GM19324 (cell line): ENCODE data around the gene RAD23B.

ENCODE experiments used
- ATAC-seq: cut with Tn5 transposase; IDR thresholded peaks from one replicate; pipeline ENCODE4 v1.9.1; 2021; ENCODE audit warnings: mild to moderate bottlenecking, moderate library complexity; ENCODE audit not compliant: unreplicated experiment, low FRiP score

The RAD23B gene

GRCh38 chr9:107367727-107368502 lies 84.8 kb downstream of the RAD23B start:
- no peak for ATAC-seq

DNA sequence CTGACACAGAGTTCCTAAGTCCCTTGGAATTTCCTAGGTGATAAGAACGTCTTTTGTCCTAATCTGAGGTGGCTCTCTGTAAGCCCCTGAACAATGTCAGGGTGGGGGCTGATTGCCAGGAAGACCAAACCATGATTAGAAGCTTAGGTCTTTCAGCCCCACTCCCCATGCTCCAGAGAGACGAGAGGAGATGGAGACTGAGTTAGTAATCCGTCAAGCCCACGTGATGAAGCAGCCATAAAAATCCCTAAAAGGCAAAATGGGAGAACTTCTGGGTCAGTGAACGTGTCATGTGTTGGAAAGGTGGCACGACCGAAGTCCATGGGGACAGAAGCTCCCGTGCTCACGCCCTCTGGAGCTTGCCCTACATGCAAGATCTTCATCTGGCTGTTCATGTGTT lies 85.6 kb downstream of the RAD23B start:
- ATAC-seq: no peak

GRCh38 chr9:107373809-107374208 lies 90.7 kb downstream of the RAD23B start:
- no peak for ATAC-seq

- ATAC-seq: no peak
Observed at GRCh38 chr9:107375001-107375400, 91.9 kb downstream of the RAD23B start.

- ATAC-seq: no peak
Observed at GRCh38 chr9:107375651-107376369, 92.7 kb downstream of the RAD23B start.

DNA sequence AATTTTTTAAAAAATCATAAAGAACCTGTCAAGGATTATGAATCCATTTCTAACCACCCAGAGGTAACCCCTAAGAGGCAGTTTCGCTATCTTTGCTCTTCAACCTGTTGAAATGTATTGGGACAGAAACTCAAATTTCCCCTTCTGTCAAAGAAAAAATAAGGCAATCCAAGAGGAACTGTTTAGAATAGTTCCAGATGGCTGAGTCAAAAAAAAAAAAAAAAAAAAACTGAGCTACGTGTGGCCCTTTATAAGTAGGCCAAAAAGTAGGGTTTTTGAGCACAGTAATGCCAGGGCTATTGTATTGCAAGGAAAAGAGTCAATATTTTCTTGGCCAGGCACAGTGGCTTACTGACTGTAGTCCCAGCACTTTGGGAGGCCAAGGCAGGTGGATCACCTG lies 94.9 kb downstream of the RAD23B start:
- no peak for ATAC-seq
